ENCODE results near the gene PGF.

GRCh38 chr14:74974364-74975058, 19.1 kb upstream of the PGF start:
- TF ChIP-seq ZNF274 (IDR thresholded peaks at IDR 0.05; ENCODE audit: low read depth, low read length), result no peak
- no peak for TF ChIP-seq YY1 (IDR thresholded peaks at IDR 0.05; ENCODE audit: insufficient read depth, insufficient read length)
